Liver (tissue), 9 donors: Measurements from ENCODE around the gene ZNF485. TPM values are rescaled to one million over a fixed set of nuclear protein-coding genes. Genes with fewer than 3 reads are reported as not detected.

Experiments used
- DNase-seq: peaks from one replicate; pipeline ENCODE4 v3.0.0-alpha.2; 2017; ENCODE audit warnings: low spot score
- H3K27ac ChIP-seq, 2 donors: one replicate each; pipeline ENCODE4 v1.7.0; 2013; ENCODE audit warnings: inconsistent platforms in 2 of 2, low read length in 2 of 2, control low read depth in 1 of 2, low read depth in 1 of 2, mild to moderate bottlenecking in 1 of 2
- H3K27me3 ChIP-seq, 4 donors: one replicate each; pipeline versions ENCODE4 v1.6.1 to v1.7.0; 2013; ENCODE audit warnings: low read length in 3 of 4, inconsistent platforms in 1 of 4, mild to moderate bottlenecking in 1 of 4, moderate library complexity in 1 of 4; ENCODE audit not compliant: control insufficient read depth in 4 of 4, insufficient read depth in 4 of 4
- H3K36me3 ChIP-seq, 4 donors: one replicate each; pipeline versions ENCODE4 v1.6.1 to v1.7.0; 2013; ENCODE audit warnings: low read length in 3 of 4, mild to moderate bottlenecking in 3 of 4, low read depth in 1 of 4, moderate library complexity in 1 of 4; ENCODE audit not compliant: control insufficient read depth in 4 of 4, insufficient read depth in 3 of 4
- H3K4me1 ChIP-seq, 4 donors: one replicate each; pipeline versions ENCODE4 v1.6.1 to v1.7.0; 2013; ENCODE audit warnings: low read length in 3 of 4, mild to moderate bottlenecking in 3 of 4, moderate library complexity in 1 of 4; ENCODE audit not compliant: control insufficient read depth in 4 of 4, insufficient read depth in 4 of 4
- H3K4me3 ChIP-seq, 3 donors: one replicate each; pipeline versions ENCODE4 v1.6.1 to v1.7.0; 2013; ENCODE audit warnings: low read length in 3 of 3, control low read depth in 1 of 3, low read depth in 1 of 3, mild to moderate bottlenecking in 1 of 3
- H3K9ac ChIP-seq, 2 donors: one replicate each; pipeline ENCODE4 v1.7.0; 2013; ENCODE audit warnings: low read length in 2 of 2, mild to moderate bottlenecking in 2 of 2, moderate library complexity in 2 of 2, control low read depth in 1 of 2, low read depth in 1 of 2
- H3K9me3 ChIP-seq, 4 donors: one replicate each; pipeline versions ENCODE4 v1.6.1 to v1.7.0; 2013; ENCODE audit warnings: low read length in 3 of 4; ENCODE audit not compliant: control insufficient read depth in 4 of 4
- ATF3 ChIP-seq: IDR thresholded peaks from 2 replicates; pipeline ENCODE4 v1.6.1; 2016; ENCODE audit warnings: antibody characterized with exemption
- EGR1 ChIP-seq, 2 donors: IDR thresholded peaks; 2 replicates each; pipeline ENCODE4 v1.6.1; 2016 to 2018; ENCODE audit warnings: antibody characterized with exemption in 2 of 2, low read depth in 2 of 2
- FOXA1 ChIP-seq: IDR thresholded peaks from 2 replicates; pipeline ENCODE4 v1.6.1; 2016; ENCODE audit warnings: antibody characterized with exemption
- FOXA2 ChIP-seq: IDR thresholded peaks from 2 replicates; pipeline ENCODE4 v1.6.1; 2016; ENCODE audit warnings: antibody characterized with exemption
- GABPA ChIP-seq, 2 donors: IDR thresholded peaks in 1 of 2; conservative IDR thresholded peaks in 1 of 2; 2 replicates each; pipeline ENCODE4 v1.6.1; 2016; ENCODE audit warnings: antibody characterized with exemption in 2 of 2, mild to moderate bottlenecking in 1 of 2, moderate library complexity in 1 of 2
- HNF4A ChIP-seq, 2 donors: conservative IDR thresholded peaks; 2 replicates each; pipeline ENCODE4 v1.6.1; 2016; ENCODE audit warnings: antibody characterized with exemption in 2 of 2, mild to moderate bottlenecking in 2 of 2
- HNF4G ChIP-seq: IDR thresholded peaks from 2 replicates; pipeline ENCODE4 v1.6.1; 2016; ENCODE audit warnings: antibody characterized with exemption
- JUND ChIP-seq, 2 donors: IDR thresholded peaks; 2 replicates each; pipeline ENCODE4 v1.6.1; 2016; ENCODE audit warnings: antibody characterized with exemption in 2 of 2
- NR2F2 ChIP-seq: IDR thresholded peaks from 2 replicates; pipeline ENCODE4 v1.6.1; 2016; ENCODE audit warnings: antibody characterized with exemption
- RAD21 ChIP-seq, 2 donors: IDR thresholded peaks; 2 replicates each; pipeline ENCODE4 v1.6.1; 2016; ENCODE audit warnings: antibody characterized with exemption in 2 of 2, mild to moderate bottlenecking in 2 of 2
- REST ChIP-seq: IDR thresholded peaks from 2 replicates; pipeline ENCODE4 v1.6.1; 2016; ENCODE audit warnings: antibody characterized with exemption, mild to moderate bottlenecking
- RXRA ChIP-seq, 2 donors: IDR thresholded peaks; 2 replicates each; pipeline ENCODE4 v1.6.1; 2017 to 2018; ENCODE audit warnings: antibody characterized with exemption in 2 of 2, mild to moderate bottlenecking in 1 of 2
- SP1 ChIP-seq: IDR thresholded peaks from 2 replicates; pipeline ENCODE4 v1.6.1; 2018; ENCODE audit warnings: antibody characterized with exemption, mild to moderate bottlenecking
- TAF1 ChIP-seq: conservative IDR thresholded peaks from 2 replicates; pipeline ENCODE4 v1.6.1; 2016; ENCODE audit warnings: antibody characterized with exemption, mild to moderate bottlenecking
- YY1 ChIP-seq: IDR thresholded peaks from 2 replicates; pipeline ENCODE4 v1.6.1; 2016; ENCODE audit warnings: antibody characterized with exemption, mild to moderate bottlenecking
- WGBS: extraction: QIAGEN DNeasy Blood & Tissue Kit; methylation state at CpG from one replicate; pipeline ENCODE4 v1.1.7; 2013; 5-methylcytosine and 5-hydroxymethylcytosine counted together
- polyA plus RNA-seq, 2 donors: library from polyadenylated mRNA; stranded (reverse) in 1 of 2; unstranded in 1 of 2; fragments of 200-250 nt in 1 of 2; fragments of >200 nt in 1 of 2; fragmentation: Nextera tagmentation in 1 of 2; extraction: Ambion mirVana in 1 of 2; gene quantifications; one replicate each; pipeline versions ENCODE4 v1.2.1 to v1.2.3, GENCODE V29; 2013 to 2015
- total RNA-seq, 2 donors: library from RNA; depleted of rRNA; stranded (reverse); fragments of >200 nt; gene quantifications; one replicate each; pipeline ENCODE4 v1.2.3, GENCODE V29; 2014
- TF ChIP-seq, protein P1 (sequence below): IDR thresholded peaks from 2 replicates; pipeline ENCODE4 v1.6.1; 2016; ENCODE audit warnings: antibody characterized with exemption
- TF ChIP-seq, protein P2 (sequence below): fragments of 150-350 bp; IDR thresholded peaks from 2 replicates; pipeline ENCODE4 v1.5.1; 2017; ENCODE audit warnings: improper control_type of control experiment, low read depth, low read length; ENCODE audit not compliant: missing input control
- donor health status: healthy.
- donor health status: healthy.
- donor health status: healthy.
- donor health status: healthy.
- donor health status: healthy.

Gene ZNF485
- total and polyA plus RNA-seq, 4 donors, result 0.92 to 2.4 (median 1.0) TPM

DNA sequence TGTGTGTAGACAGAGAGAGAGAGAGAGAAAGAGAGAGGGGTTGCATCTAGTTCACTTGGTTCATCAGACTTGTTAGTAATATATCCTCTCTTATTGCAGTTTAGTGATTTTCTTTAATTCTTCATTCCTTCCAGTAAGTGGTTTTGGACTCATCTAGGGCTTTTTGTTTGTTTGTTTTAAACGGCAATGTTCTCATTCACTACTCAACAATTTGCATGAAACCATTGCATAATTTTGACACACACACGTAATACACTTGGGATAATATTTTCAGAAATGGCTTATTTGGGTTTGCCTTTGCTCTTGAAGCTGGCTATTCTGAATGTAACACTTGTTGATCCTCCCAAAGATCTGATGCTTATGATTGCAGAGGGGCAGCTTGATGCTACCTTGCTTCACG is 58.8 kb downstream of the ZNF485 start:
- Histone ChIP-seq H3K9me3 (peaks cover 0 to 4% (median 0%) of the 10 kb centered on the region in 4 donors), H3K27ac (no peak overlapping the region), H3K4me3 (no peak overlapping the region), H3K27me3 (peaks cover 0 to 8% (median 0%) of the 10 kb centered on the region in 4 donors), H3K36me3 (no peaks in the 10 kb centered on the region), H3K9ac (no peak overlapping the region), H3K4me1 (peaks cover 0 to 3% (median 0%) of the 10 kb centered on the region in 4 donors)
- no peak for DNase-seq
- 61% methylated on average over 3 of the region's 3 CpGs for WGBS
- TF ChIP-seq, protein P1, sequence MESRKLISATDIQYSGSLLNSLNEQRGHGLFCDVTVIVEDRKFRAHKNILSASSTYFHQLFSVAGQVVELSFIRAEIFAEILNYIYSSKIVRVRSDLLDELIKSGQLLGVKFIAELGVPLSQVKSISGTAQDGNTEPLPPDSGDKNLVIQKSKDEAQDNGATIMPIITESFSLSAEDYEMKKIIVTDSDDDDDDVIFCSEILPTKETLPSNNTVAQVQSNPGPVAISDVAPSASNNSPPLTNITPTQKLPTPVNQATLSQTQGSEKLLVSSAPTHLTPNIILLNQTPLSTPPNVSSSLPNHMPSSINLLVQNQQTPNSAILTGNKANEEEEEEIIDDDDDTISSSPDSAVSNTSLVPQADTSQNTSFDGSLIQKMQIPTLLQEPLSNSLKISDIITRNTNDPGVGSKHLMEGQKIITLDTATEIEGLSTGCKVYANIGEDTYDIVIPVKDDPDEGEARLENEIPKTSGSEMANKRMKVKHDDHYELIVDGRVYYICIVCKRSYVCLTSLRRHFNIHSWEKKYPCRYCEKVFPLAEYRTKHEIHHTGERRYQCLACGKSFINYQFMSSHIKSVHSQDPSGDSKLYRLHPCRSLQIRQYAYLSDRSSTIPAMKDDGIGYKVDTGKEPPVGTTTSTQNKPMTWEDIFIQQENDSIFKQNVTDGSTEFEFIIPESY, result no peak
- TF ChIP-seq REST (no peak), HNF4G (no peak), SP1 (no peak), ATF3 (no peak), FOXA2 (no peak), HNF4A (conservative IDR thresholded peaks at IDR 0.05) (no peak), YY1 (no peak), TAF1 (no peak), EGR1 (IDR thresholded peaks at IDR 0.05; ENCODE audit: low read depth in 2 of 2) (no peak), RAD21 (IDR thresholded peaks at IDR 0.05) (no peak)

- H3K9me3 ChIP-seq, result peaks cover 0 to 4% (median 0%) of the 10 kb centered on the region in 4 donors
- no peak overlapping the region for H3K27ac ChIP-seq
- no peak overlapping the region for H3K4me3 ChIP-seq
- H3K27me3 ChIP-seq, result peaks cover 0 to 14% (median under 1%) of the 10 kb centered on the region in 4 donors
- H3K36me3 ChIP-seq, result no peaks in the 10 kb centered on the region
- WGBS, result 71% methylated on average over 9 of the region's 9 CpGs
- peaks cover 0 to 3% (median 0%) of the 10 kb centered on the region in 4 donors for H3K4me1 ChIP-seq
- no peak for DNase-seq
- no peak overlapping the region for H3K9ac ChIP-seq
- TF ChIP-seq FOXA1, result no peak
- TF ChIP-seq SP1, result no peak
- no peak for TF ChIP-seq HNF4G
- no peak for TF ChIP-seq TAF1
- no peak for TF ChIP-seq JUND (IDR thresholded peaks at IDR 0.05)
- TF ChIP-seq EGR1 (IDR thresholded peaks at IDR 0.05; ENCODE audit: low read depth in 2 of 2), result no peak
- no peak for TF ChIP-seq GABPA (IDR thresholded peaks at IDR 0.05 in 1 of 2, conservative IDR thresholded peaks at IDR 0.05 in 1 of 2)
- no peak for TF ChIP-seq ATF3
- no peak for TF ChIP-seq REST
- TF ChIP-seq, protein P2, sequence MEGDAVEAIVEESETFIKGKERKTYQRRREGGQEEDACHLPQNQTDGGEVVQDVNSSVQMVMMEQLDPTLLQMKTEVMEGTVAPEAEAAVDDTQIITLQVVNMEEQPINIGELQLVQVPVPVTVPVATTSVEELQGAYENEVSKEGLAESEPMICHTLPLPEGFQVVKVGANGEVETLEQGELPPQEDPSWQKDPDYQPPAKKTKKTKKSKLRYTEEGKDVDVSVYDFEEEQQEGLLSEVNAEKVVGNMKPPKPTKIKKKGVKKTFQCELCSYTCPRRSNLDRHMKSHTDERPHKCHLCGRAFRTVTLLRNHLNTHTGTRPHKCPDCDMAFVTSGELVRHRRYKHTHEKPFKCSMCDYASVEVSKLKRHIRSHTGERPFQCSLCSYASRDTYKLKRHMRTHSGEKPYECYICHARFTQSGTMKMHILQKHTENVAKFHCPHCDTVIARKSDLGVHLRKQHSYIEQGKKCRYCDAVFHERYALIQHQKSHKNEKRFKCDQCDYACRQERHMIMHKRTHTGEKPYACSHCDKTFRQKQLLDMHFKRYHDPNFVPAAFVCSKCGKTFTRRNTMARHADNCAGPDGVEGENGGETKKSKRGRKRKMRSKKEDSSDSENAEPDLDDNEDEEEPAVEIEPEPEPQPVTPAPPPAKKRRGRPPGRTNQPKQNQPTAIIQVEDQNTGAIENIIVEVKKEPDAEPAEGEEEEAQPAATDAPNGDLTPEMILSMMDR, result no peak
- no peak for TF ChIP-seq NR2F2
- TF ChIP-seq, protein P1, result no peak
- no peak for TF ChIP-seq YY1
- no peak for TF ChIP-seq HNF4A (conservative IDR thresholded peaks at IDR 0.05)
- no peak for TF ChIP-seq FOXA2
- TF ChIP-seq RAD21 (IDR thresholded peaks at IDR 0.05), result no peak
- no peak for TF ChIP-seq RXRA (IDR thresholded peaks at IDR 0.05)
These were observed 60.3 kb downstream of the ZNF485 start for GRCh38 chr10:43666552-43666951.
